MM.1S (cell line): ENCODE results near the gene ARFGEF2.
A peak's percentile ranks its signal among the peaks of the same experiment; 100 is the strongest.

Experiments
- EZH2 ChIP-seq: fragments of 300-600 bp; sonication (generic); optimal IDR thresholded peaks from 2 replicates; pipeline ENCODE3; 2017; ENCODE audit warnings: low read depth, mild to moderate bottlenecking, antibody characterized with exemption, low read length, mixed read lengths
- TF ChIP-seq, protein P1 (sequence below): fragments of 300-600 bp; sonication (generic); IDR thresholded peaks from 2 replicates; pipeline ENCODE4 v1.5.1; 2016; ENCODE audit warnings: antibody characterized with exemption, low read length, mixed read lengths

DNA sequence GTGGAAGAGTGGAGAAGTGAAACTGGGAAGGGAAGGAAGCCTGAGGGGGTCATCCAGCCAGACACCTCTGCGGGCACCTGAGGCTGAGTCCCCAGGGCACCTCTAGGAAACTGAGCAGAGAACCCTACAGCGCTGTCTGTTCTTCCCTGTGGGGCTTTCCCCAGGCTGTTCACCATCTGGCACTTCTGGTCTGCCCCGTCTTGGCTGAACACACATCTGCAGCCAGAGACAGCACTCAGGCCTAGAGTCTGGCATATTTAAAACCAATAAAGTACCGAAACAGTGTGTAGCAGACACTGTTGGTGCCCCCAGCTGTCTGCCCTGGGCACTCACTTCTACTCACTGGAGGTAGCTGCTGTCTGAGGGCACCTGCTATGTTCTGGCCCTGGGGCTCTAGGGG, 9.4 kb upstream of the ARFGEF2 start:
- TF ChIP-seq, protein P1, sequence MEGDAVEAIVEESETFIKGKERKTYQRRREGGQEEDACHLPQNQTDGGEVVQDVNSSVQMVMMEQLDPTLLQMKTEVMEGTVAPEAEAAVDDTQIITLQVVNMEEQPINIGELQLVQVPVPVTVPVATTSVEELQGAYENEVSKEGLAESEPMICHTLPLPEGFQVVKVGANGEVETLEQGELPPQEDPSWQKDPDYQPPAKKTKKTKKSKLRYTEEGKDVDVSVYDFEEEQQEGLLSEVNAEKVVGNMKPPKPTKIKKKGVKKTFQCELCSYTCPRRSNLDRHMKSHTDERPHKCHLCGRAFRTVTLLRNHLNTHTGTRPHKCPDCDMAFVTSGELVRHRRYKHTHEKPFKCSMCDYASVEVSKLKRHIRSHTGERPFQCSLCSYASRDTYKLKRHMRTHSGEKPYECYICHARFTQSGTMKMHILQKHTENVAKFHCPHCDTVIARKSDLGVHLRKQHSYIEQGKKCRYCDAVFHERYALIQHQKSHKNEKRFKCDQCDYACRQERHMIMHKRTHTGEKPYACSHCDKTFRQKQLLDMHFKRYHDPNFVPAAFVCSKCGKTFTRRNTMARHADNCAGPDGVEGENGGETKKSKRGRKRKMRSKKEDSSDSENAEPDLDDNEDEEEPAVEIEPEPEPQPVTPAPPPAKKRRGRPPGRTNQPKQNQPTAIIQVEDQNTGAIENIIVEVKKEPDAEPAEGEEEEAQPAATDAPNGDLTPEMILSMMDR: peak; percentile 46
- no peak for TF ChIP-seq EZH2
